Measurements from ENCODE around the gene SEC24D.

The SEC24D gene

GRCh38 chr4:118776157-118776954 lies 59.6 kb downstream of the SEC24D start:
- no peak for TF ChIP-seq CTCF (IDR thresholded peaks at IDR 0.05; ENCODE audit: insufficient read depth, low read length, poor library complexity, severe bottlenecking)
- no peaks in the 10 kb centered on the region for H3K36me3 ChIP-seq (ENCODE audit: control insufficient read depth, insufficient read depth, low read length)
- no peak overlapping the region for H3K4me3 ChIP-seq (replicated peaks; ENCODE audit: low read depth, low read length)
- no peaks in the 10 kb centered on the region for H3K27me3 ChIP-seq (replicated peaks; ENCODE audit: control insufficient read depth, insufficient read depth, low read length)
- no peak for DNase-seq (ENCODE audit: extremely low read depth, insufficient read length)

GRCh38 chr4:118775405-118775804 lies 60.5 kb downstream of the SEC24D start:
- no peak for DNase-seq (ENCODE audit: extremely low read depth, insufficient read length)
- H3K4me3 ChIP-seq (replicated peaks; ENCODE audit: low read depth, low read length), result no peak overlapping the region
- no peaks in the 10 kb centered on the region for H3K36me3 ChIP-seq (ENCODE audit: control insufficient read depth, insufficient read depth, low read length)
- no peaks in the 10 kb centered on the region for H3K27me3 ChIP-seq (replicated peaks; ENCODE audit: control insufficient read depth, insufficient read depth, low read length)
- no peak for TF ChIP-seq CTCF (IDR thresholded peaks at IDR 0.05; ENCODE audit: insufficient read depth, low read length, poor library complexity, severe bottlenecking)

GRCh38 chr4:118774989-118775388 lies 60.9 kb downstream of the SEC24D start:
- Histone ChIP-seq H3K36me3 (ENCODE audit: control insufficient read depth, insufficient read depth, low read length) (no peaks in the 10 kb centered on the region), H3K4me3 (replicated peaks; ENCODE audit: low read depth, low read length) (no peak overlapping the region), H3K27me3 (replicated peaks; ENCODE audit: control insufficient read depth, insufficient read depth, low read length) (no peaks in the 10 kb centered on the region)
- TF ChIP-seq CTCF (IDR thresholded peaks at IDR 0.05; ENCODE audit: insufficient read depth, low read length, poor library complexity, severe bottlenecking), result no peak
- DNase-seq (ENCODE audit: extremely low read depth, insufficient read length), result no peak

- Histone ChIP-seq H3K4me3 (replicated peaks; ENCODE audit: low read depth, low read length) (no peak overlapping the region), H3K27me3 (replicated peaks; ENCODE audit: control insufficient read depth, insufficient read depth, low read length) (no peaks in the 10 kb centered on the region), H3K36me3 (ENCODE audit: control insufficient read depth, insufficient read depth, low read length) (no peaks in the 10 kb centered on the region)
- TF ChIP-seq CTCF (IDR thresholded peaks at IDR 0.05; ENCODE audit: insufficient read depth, low read length, poor library complexity, severe bottlenecking), result no peak
- no peak for DNase-seq (ENCODE audit: extremely low read depth, insufficient read length)
Measured at GRCh38 chr4:118774321-118774720, 61.6 kb downstream of the SEC24D start.

- no peak for DNase-seq (ENCODE audit: extremely low read depth, insufficient read length)
- no peaks in the 10 kb centered on the region for H3K27me3 ChIP-seq (replicated peaks; ENCODE audit: control insufficient read depth, insufficient read depth, low read length)
- H3K36me3 ChIP-seq (ENCODE audit: control insufficient read depth, insufficient read depth, low read length), result no peaks in the 10 kb centered on the region
- TF ChIP-seq CTCF (IDR thresholded peaks at IDR 0.05; ENCODE audit: insufficient read depth, low read length, poor library complexity, severe bottlenecking), result no peak
- no peak overlapping the region for H3K4me3 ChIP-seq (replicated peaks; ENCODE audit: low read depth, low read length)
Measured at GRCh38 chr4:118773429-118773792, 62.5 kb downstream of the SEC24D start.

All from GM06990 (cell line).